ENCODE measurements around the gene SAP30. TPM values are rescaled to one million over a fixed set of nuclear protein-coding genes. Genes with fewer than 3 reads are reported as not detected.

SAP30 gene
- total RNA-seq, 1 experiment from 2014 or later = 39.0 TPM

GRCh38 chr4:173414456-173414855 lies 43.7 kb downstream of the SAP30 start:
- H3K4me1 ChIP-seq (replicated peaks) = no peaks in the 10 kb centered on the region
- no peak for DNase-seq (ENCODE audit: low read depth in 1 of 2, low spot score in 2 of 2)
- no peaks in the 10 kb centered on the region for H3K36me3 ChIP-seq
- no peaks in the 10 kb centered on the region for H3K9me3 ChIP-seq (replicated peaks)
- no peaks in the 10 kb centered on the region; the same call in 1 of the 2 replicates for H3K27me3 ChIP-seq (replicated peaks)
- H3K4me3 ChIP-seq = no peak overlapping the region
- no peak overlapping the region for H3K27ac ChIP-seq

DNA sequence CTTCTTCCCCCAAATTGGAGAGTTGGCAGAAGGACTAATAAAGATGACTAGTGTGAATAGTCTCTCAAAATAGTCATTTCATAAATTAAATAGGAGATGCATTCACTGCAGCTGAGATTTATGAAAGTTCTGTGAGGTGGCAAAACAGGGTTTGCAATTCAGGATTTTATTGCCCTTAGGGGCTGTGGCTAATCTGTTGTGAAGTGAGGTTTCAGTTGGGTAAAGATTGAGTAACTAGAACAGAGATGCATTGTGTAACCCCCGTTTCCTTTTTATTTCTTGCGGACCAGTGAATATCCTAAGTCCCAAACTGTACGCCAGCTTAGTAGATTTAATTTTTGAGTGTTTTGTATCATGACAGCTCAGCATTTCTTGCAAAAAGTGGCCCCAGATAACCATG lies 44.3 kb downstream of the SAP30 start:
- Histone ChIP-seq H3K9me3 (replicated peaks) (no peaks in the 10 kb centered on the region), H3K4me3 (no peak overlapping the region), H3K4me1 (replicated peaks) (no peaks in the 10 kb centered on the region), H3K27ac (no peak overlapping the region), H3K36me3 (no peaks in the 10 kb centered on the region), H3K27me3 (replicated peaks) (no peaks in the 10 kb centered on the region; the same call in 1 of the 2 replicates)
- no peak for DNase-seq (ENCODE audit: low read depth in 1 of 2, low spot score in 2 of 2)

DNA sequence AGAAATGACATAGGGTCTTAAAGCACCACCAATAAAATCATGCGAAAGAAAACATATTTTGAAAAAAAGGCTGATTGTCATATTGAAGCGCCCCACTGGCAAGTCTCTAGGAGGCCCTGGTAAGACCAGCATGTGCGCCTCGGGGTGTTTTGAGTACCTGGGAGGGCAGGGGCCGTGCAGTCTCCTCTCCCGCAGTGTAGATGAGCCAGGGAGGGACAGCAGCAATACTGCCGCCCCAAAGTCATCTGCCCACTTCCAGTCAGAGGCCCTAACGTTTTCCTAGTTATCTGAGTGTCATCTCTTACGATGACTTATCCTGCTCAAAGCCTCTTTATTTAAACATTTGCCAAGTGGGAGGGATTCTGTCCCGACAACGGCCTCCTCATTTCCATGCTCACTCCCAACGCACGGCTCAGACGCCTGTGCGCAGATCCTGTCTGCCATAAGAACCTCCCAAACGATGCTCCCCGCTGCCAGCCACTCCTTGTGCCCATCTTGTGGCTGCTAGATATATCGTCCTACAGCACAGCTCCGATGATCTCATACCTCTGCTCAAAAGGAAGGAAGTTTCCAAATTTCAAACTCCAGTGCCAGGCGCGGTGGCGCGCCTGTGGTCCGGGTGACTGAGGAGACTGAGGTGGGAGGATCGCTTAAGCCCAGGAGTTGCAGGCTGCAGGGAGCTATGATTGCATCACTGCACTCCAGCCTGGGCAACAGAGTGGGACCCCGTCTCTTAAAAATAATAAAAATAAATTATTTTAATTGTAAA lies 45.3 kb downstream of the SAP30 start:
- Histone ChIP-seq H3K9me3 (replicated peaks) (no peaks in the 10 kb centered on the region), H3K4me1 (replicated peaks) (no peaks in the 10 kb centered on the region), H3K4me3 (no peak overlapping the region), H3K27me3 (replicated peaks) (no peaks in the 10 kb centered on the region; the same call in 1 of the 2 replicates), H3K36me3 (no peaks in the 10 kb centered on the region), H3K27ac (no peak overlapping the region)
- DNase-seq (ENCODE audit: low read depth in 1 of 2, low spot score in 2 of 2) = no peak

- peaks cover 2% of the 10 kb centered on the region; the same call in 1 of the 2 replicates for H3K27me3 ChIP-seq (replicated peaks)
- no peaks in the 10 kb centered on the region for H3K9me3 ChIP-seq (replicated peaks)
- DNase-seq (ENCODE audit: low read depth in 1 of 2, low spot score in 2 of 2) = no peak
- no peak overlapping the region for H3K4me3 ChIP-seq
- no peaks in the 10 kb centered on the region for H3K4me1 ChIP-seq (replicated peaks)
- no peaks in the 10 kb centered on the region for H3K36me3 ChIP-seq
- H3K27ac ChIP-seq = no peak overlapping the region
These were observed 47.1 kb downstream of the SAP30 start for GRCh38 chr4:173417833-173418232.

DNA sequence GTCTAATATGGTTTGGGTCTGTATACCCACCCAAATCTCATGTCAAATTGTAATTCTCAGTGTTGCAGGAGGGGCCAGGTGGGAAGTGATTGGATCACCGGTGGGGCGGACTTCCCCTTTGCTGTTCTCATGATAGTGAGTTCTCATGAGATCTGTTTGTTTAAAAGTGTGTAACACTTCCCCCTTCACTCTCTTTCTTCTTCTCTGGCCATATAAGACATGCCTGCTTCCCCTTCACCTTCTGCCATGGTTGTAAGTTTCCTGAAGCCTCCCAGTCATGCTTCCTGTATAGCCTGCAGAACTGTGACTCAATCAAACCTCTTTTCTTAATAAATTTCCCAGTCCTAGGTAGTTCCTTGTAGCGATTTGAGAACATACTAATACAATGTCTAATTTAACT lies 47.9 kb downstream of the SAP30 start:
- no peaks in the 10 kb centered on the region for H3K4me1 ChIP-seq (replicated peaks)
- no peaks in the 10 kb centered on the region for H3K9me3 ChIP-seq (replicated peaks)
- H3K27ac ChIP-seq = no peak overlapping the region
- H3K36me3 ChIP-seq = no peaks in the 10 kb centered on the region
- peaks cover 2% of the 10 kb centered on the region; the same call in 1 of the 2 replicates for H3K27me3 ChIP-seq (replicated peaks)
- no peak overlapping the region for H3K4me3 ChIP-seq
- DNase-seq (ENCODE audit: low read depth in 1 of 2, low spot score in 2 of 2) = no peak

- H3K27me3 ChIP-seq (replicated peaks) = peaks cover 2% of the 10 kb centered on the region; the same call in 1 of the 2 replicates
- H3K27ac ChIP-seq = no peak overlapping the region
- peak in 1 of 2 experiments; percentile 18 for DNase-seq (ENCODE audit: low read depth in 1 of 2, low spot score in 2 of 2)
- no peaks in the 10 kb centered on the region for H3K9me3 ChIP-seq (replicated peaks)
- no peak overlapping the region for H3K4me3 ChIP-seq
- H3K36me3 ChIP-seq = no peaks in the 10 kb centered on the region
- no peaks in the 10 kb centered on the region; the same call in 1 of the 2 replicates for H3K4me1 ChIP-seq (replicated peaks)
These were observed 49.6 kb downstream of the SAP30 start for GRCh38 chr4:173420324-173420752.

- Histone ChIP-seq H3K27me3 (replicated peaks) (peaks cover 2% of the 10 kb centered on the region; the same call in 1 of the 2 replicates), H3K4me3 (no peak overlapping the region), H3K36me3 (no peaks in the 10 kb centered on the region), H3K9me3 (replicated peaks) (no peaks in the 10 kb centered on the region), H3K4me1 (replicated peaks) (no peaks in the 10 kb centered on the region; the same call in 1 of the 2 replicates), H3K27ac (no peak overlapping the region)
- DNase-seq (ENCODE audit: low read depth in 1 of 2, low spot score in 2 of 2) = no peak
These were observed 50.0 kb downstream of the SAP30 start for GRCh38 chr4:173420801-173421200.

- no peaks in the 10 kb centered on the region for H3K9me3 ChIP-seq (replicated peaks)
- no peaks in the 10 kb centered on the region; the same call in 1 of the 2 replicates for H3K4me1 ChIP-seq (replicated peaks)
- peaks cover 5% of the 10 kb centered on the region; the same call in 1 of the 2 replicates for H3K27me3 ChIP-seq (replicated peaks)
- DNase-seq (ENCODE audit: low read depth in 1 of 2, low spot score in 2 of 2) = no peak
- no peak overlapping the region for H3K4me3 ChIP-seq
- no peak overlapping the region for H3K27ac ChIP-seq
- H3K36me3 ChIP-seq = no peaks in the 10 kb centered on the region
These were observed 54.4 kb downstream of the SAP30 start for GRCh38 chr4:173424899-173425805.

GRCh38 chr4:173426064-173426463 lies 55.3 kb downstream of the SAP30 start:
- no peak for DNase-seq (ENCODE audit: low read depth in 1 of 2, low spot score in 2 of 2)
- no peaks in the 10 kb centered on the region for H3K9me3 ChIP-seq (replicated peaks)
- H3K27ac ChIP-seq = no peak overlapping the region
- no peaks in the 10 kb centered on the region for H3K36me3 ChIP-seq
- peaks cover 5% of the 10 kb centered on the region; the same call in 1 of the 2 replicates for H3K27me3 ChIP-seq (replicated peaks)
- H3K4me1 ChIP-seq (replicated peaks) = no peaks in the 10 kb centered on the region; the same call in 1 of the 2 replicates
- H3K4me3 ChIP-seq = no peak overlapping the region

Other genes starting within 250 kb of the SAP30 start
- 14.8 and 24.7 TPM in 2 replicates for gene GALNT7, start 202.1 kb upstream of the SAP30 start, total RNA-seq (2014; rRNA removed; shearing (Covaris generic))
- gene HMGB2, start 36.6 kb upstream of the SAP30 start, total RNA-seq (2014; rRNA removed; shearing (Covaris generic)) = 412 and 500 TPM in 2 replicates
- not detected in 2 replicates for gene SCRG1, start 28.2 kb downstream of the SAP30 start, total RNA-seq (2014; rRNA removed; shearing (Covaris generic))
- not detected in 2 replicates for gene HAND2, start 159.3 kb downstream of the SAP30 start, total RNA-seq (2014; rRNA removed; shearing (Covaris generic))

Data from SJSA1 (cell line).